Thyroid gland (tissue), 4 donors: ENCODE data around the gene EFCAB8. TPM values are rescaled to one million over a fixed set of nuclear protein-coding genes. Genes with fewer than 3 reads are reported as not detected.

Source experiments
- DNase-seq, 2 donors: peaks; one replicate each; pipeline ENCODE4 v3.0.0-alpha.2; 2019
- H3K27ac ChIP-seq, 3 donors: fragments of 200-600 bp; sonication (generic); 1 replicate in 2 of 3; 2 replicates in 1 of 3; pipeline ENCODE4 v1.5.1; 2016 to 2019; ENCODE audit warnings: mild to moderate bottlenecking in 1 of 3, moderate library complexity in 1 of 3
- H3K27me3 ChIP-seq: fragments of 200-600 bp; sonication (generic); one replicate; pipeline ENCODE4 v1.5.1; 2019
- H3K36me3 ChIP-seq, 2 donors: fragments of 200-600 bp; sonication (generic); one replicate each; pipeline ENCODE4 v1.5.1; 2016 to 2019
- H3K4me1 ChIP-seq, 2 donors: fragments of 200-600 bp; sonication (generic); one replicate each; pipeline ENCODE4 v1.5.1; 2017 to 2019
- H3K4me3 ChIP-seq, 3 donors: fragments of 200-600 bp; sonication (generic); replicated peaks in 1 of 3; 1 replicate in 2 of 3; 2 replicates in 1 of 3; pipeline ENCODE4 v1.5.1; 2016; ENCODE audit warnings: mild to moderate bottlenecking in 1 of 3
- H3K9me3 ChIP-seq: fragments of 200-600 bp; sonication (generic); one replicate; pipeline ENCODE4 v1.5.1; 2017
- POLR2A ChIP-seq, 2 donors: fragments of 450-650 bp; IDR thresholded peaks; one replicate each; pipeline ENCODE4 v1.6.1; 2017; ENCODE audit warnings: antibody characterized with exemption in 2 of 2, mild to moderate bottlenecking in 2 of 2, moderate library complexity in 1 of 2
- WGBS, 2 donors: methylation state at CpG; one replicate each; pipeline ENCODE4 v1.1.5; 2017; 5-methylcytosine and 5-hydroxymethylcytosine counted together
- intact Hi-C: fragments of 100-400 bp; cut with DNase I; formaldehyde crosslinking; loops from one replicate; pipeline ENCODE4 v1.15.1; 2023
- total RNA-seq, 4 donors: library from RNA; depleted of rRNA; stranded (reverse); fragments of >200 nt; gene quantifications; one replicate each; pipeline ENCODE4 v1.2.3, GENCODE V29; 2016
- TF ChIP-seq, protein P1 (sequence below), 6 experiments: fragments of 200-600 bp in 3 of 6; fragments of 450-650 bp in 3 of 6; sonication (generic) in 3 of 6; IDR thresholded peaks; one replicate each; pipeline ENCODE4 v1.5.1; 2016 to 2019; ENCODE audit warnings: antibody characterized with exemption in 6 of 6, mild to moderate bottlenecking in 2 of 6, inconsistent platforms in 1 of 6, moderate library complexity in 1 of 6

Gene EFCAB8
- total RNA-seq, 4 donors from 2014 or later: 0.27 to 2.3 TPM; not detected in 2

DNA sequence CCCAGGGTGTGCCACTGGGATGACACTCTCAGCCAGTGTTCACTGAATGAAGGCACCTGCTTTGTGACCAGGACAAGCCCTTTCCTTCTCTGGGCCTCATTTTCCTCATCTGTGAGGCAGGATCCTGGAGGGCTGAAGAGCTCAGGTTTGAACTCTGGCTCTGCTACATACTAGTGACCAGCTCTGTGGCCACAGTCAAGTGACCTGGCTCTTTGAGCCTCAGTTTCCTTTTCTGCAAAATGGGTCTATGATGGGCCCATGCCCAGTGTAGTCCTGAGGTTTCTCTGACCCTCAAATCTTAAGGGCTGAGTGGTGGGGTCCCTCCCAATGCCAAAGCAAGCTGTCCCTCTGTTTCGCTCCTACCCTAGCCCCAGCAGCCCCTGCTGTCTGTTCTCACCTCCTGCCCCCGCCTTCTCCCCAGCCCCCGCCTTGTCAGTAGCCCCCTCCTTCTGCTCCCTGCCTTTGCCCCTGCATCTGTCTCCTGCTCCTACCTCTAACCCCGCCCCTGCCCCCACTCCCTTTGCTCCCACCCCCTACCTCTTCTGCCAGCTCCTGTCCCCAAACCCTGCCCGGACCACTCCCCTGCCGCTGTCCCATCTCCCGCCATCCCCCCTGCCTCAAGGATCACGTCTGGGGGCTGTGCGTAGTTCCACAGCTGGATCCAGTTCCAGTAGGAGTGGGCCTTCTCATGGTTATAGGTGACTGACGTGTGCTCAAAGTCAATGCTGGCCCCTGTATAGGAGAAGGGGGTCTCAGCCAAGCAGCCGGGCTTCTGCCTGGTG is 128.5 kb downstream of the EFCAB8 start:
- DNase-seq: no peak
- no peaks in the 10 kb centered on the region for H3K36me3 ChIP-seq
- WGBS, 2 donors: 84 to 92% methylated on average over 11 of the region's 11 CpGs
- H3K9me3 ChIP-seq: no peaks in the 10 kb centered on the region
- intact Hi-C loops: no loop called here
- H3K4me1 ChIP-seq: peaks cover 6 to 8% of the 10 kb centered on the region in 2 donors
- no peaks in the 10 kb centered on the region for H3K27me3 ChIP-seq
- H3K4me3 ChIP-seq: no peak overlapping the region
- TF ChIP-seq POLR2A (IDR thresholded peaks at IDR 0.05): no peak
- TF ChIP-seq, protein P1, sequence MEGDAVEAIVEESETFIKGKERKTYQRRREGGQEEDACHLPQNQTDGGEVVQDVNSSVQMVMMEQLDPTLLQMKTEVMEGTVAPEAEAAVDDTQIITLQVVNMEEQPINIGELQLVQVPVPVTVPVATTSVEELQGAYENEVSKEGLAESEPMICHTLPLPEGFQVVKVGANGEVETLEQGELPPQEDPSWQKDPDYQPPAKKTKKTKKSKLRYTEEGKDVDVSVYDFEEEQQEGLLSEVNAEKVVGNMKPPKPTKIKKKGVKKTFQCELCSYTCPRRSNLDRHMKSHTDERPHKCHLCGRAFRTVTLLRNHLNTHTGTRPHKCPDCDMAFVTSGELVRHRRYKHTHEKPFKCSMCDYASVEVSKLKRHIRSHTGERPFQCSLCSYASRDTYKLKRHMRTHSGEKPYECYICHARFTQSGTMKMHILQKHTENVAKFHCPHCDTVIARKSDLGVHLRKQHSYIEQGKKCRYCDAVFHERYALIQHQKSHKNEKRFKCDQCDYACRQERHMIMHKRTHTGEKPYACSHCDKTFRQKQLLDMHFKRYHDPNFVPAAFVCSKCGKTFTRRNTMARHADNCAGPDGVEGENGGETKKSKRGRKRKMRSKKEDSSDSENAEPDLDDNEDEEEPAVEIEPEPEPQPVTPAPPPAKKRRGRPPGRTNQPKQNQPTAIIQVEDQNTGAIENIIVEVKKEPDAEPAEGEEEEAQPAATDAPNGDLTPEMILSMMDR (IDR thresholded peaks at IDR 0.05): no peak
- H3K27ac ChIP-seq: no peak overlapping the region

DNA sequence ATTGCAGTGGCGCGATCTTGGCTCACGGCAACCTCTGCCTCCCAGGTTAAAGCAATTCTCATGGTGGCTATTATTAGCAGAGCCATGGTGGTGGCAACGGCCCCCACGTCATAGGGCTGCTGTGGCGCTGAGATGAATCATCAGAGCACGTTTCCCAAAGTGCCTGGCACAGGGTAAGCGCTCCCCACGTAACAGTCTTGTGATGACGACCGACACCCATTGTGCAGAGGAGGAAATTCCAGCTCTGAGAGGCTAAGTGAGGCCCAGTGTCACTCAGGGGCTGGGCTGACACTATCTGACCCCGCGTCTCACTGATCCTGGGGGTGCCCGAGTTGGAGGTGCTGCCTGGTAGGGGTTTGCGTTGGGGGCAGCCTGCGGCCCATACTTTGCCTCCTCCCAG is 129.3 kb downstream of the EFCAB8 start:
- Histone ChIP-seq H3K27ac (no peak overlapping the region), H3K36me3 (no peaks in the 10 kb centered on the region), H3K27me3 (no peaks in the 10 kb centered on the region), H3K4me3 (no peak overlapping the region), H3K4me1 (peaks cover under 1 to 2% of the 10 kb centered on the region in 2 donors), H3K9me3 (no peaks in the 10 kb centered on the region)
- no peak for DNase-seq
- WGBS, 2 donors: 86 to 89% methylated on average over 10 to 16 of the region's 16 CpGs
- intact Hi-C loops: no loop called here
- TF ChIP-seq POLR2A (IDR thresholded peaks at IDR 0.05): no peak
- TF ChIP-seq, protein P1 (IDR thresholded peaks at IDR 0.05): no peak

DNA sequence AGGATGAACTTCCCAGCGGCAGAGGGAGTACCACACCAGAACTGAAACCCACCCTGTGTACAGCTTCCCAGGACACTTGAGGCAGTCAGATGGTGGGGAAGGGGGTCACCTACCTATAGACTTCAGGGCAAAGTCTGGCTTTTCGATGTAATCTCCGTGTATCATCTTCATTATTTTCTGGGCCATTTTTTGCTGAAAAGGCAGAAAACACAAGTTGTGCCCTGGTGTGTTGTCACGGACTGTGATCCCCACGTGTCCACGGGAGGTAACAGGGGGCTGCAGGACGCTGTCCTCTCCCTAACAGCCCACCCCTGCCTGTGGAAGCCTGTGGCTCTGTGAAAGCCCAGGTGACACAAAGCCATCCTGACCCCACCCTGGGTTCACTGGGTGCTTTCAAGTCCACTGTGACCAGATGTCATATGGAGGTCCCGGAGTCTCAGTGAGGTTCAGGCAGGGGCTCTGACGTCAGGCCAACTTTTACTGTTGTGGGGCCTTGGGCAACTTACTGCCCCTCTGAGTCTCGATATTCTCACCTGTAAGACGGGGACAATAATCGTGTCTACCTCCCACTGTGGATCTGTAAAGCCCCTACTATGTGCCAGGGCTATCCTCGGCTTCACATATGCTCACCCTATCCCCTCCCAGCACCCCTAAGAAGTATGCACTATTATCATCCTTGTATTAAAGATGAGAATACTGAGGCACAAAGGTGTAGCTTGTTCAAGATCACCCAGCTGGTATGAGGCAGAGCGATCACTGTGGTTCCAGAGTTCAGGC is 131.0 kb downstream of the EFCAB8 start:
- no peak overlapping the region for H3K27ac ChIP-seq
- no peaks in the 10 kb centered on the region for H3K36me3 ChIP-seq
- H3K27me3 ChIP-seq: no peaks in the 10 kb centered on the region
- WGBS, 2 donors: 93% methylated on average over 12 to 14 of the region's 14 CpGs
- H3K4me1 ChIP-seq: no peaks in the 10 kb centered on the region
- TF ChIP-seq, protein P1 (IDR thresholded peaks at IDR 0.05): no peak
- TF ChIP-seq POLR2A (IDR thresholded peaks at IDR 0.05): no peak
- intact Hi-C loops: no loop called here
- H3K9me3 ChIP-seq: no peaks in the 10 kb centered on the region
- DNase-seq: no peak
- H3K4me3 ChIP-seq: no peak overlapping the region

DNA sequence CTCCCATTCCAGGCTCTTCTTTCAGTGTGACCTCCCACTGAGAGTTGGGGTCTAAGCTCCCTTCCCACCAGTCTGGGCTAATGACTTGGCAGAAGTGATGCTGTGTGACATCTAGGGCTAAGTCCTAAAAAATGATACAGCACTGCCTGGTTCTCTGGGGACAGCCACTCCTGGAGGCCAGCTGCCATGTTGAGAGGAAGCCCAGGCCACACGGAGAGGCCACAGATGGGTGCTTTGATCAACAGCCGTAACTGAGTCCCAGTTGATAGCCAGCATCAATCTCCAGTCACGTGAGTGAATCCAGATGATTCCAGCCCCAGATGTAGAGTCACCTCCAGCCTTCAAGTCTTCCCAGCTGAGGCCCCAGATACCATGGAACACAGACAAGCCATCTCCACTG is 131.7 kb downstream of the EFCAB8 start:
- no peak for TF ChIP-seq POLR2A (IDR thresholded peaks at IDR 0.05)
- Histone ChIP-seq H3K27me3 (no peaks in the 10 kb centered on the region), H3K36me3 (no peaks in the 10 kb centered on the region), H3K4me3 (no peak overlapping the region), H3K27ac (no peak overlapping the region), H3K4me1 (no peaks in the 10 kb centered on the region), H3K9me3 (no peaks in the 10 kb centered on the region)
- 75 to 76% methylated on average over 3 of the region's 3 CpGs for WGBS, 2 donors
- intact Hi-C loops: no loop called here
- no peak for DNase-seq

DNA sequence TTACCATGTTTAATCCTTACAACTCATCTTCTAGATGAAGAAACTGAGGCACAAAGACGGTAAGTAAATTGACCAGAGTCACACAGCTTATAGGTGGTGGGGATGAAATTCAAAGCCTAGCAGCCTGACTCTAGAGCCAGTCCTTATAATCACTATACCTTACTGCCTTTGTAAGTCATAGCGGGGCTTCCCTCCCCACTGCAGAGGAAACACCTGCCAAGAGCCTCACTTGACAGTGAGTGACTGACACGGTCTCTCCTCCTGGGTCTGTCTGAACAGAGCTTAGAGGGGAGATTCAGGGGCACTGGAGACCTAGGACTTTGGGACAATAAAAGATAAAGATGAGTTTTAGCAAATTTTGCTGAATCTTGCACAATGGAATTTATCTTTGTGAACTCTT is 132.7 kb downstream of the EFCAB8 start:
- Histone ChIP-seq H3K4me3 (no peak overlapping the region), H3K4me1 (no peaks in the 10 kb centered on the region), H3K9me3 (no peaks in the 10 kb centered on the region), H3K36me3 (no peaks in the 10 kb centered on the region), H3K27ac (no peak overlapping the region), H3K27me3 (no peaks in the 10 kb centered on the region)
- no peak for TF ChIP-seq POLR2A (IDR thresholded peaks at IDR 0.05)
- TF ChIP-seq, protein P1 (IDR thresholded peaks at IDR 0.05): no peak
- intact Hi-C loops: no loop called here
- WGBS, 2 donors: 60 to 64% methylated on average over 3 of the region's 3 CpGs
- DNase-seq: no peak
